Smooth muscle cell (in vitro differentiated cells): ENCODE data around the gene MAD2L2. TPM values are rescaled to one million over a fixed set of nuclear protein-coding genes. Genes with fewer than 3 reads are reported as not detected.

ENCODE experiments used
- DNase-seq: peaks from one replicate; lab custom pipeline; 2025; ENCODE audit not compliant: unreplicated experiment; lab: John Stamatoyannopoulos, UW
- H2AFZ ChIP-seq: fragments of 200-600 bp; sonication (generic); 2 replicates; pipeline ENCODE4 v1.6.0; 2016; ENCODE audit warnings: antibody characterized with exemption, low read depth, mild to moderate bottlenecking
- H3F3A ChIP-seq: fragments of 200-600 bp; sonication (generic); 2 replicates; pipeline ENCODE4 v1.6.0; 2017; ENCODE audit warnings: antibody characterized with exemption, low read depth
- H3K27ac ChIP-seq: fragments of 200-600 bp; sonication (generic); 2 replicates; pipeline ENCODE4 v1.5.1; 2016; ENCODE audit warnings: low read depth, mild to moderate bottlenecking
- H3K27me3 ChIP-seq: fragments of 200-600 bp; sonication (generic); 2 replicates; pipeline ENCODE4 v1.6.1; 2016; ENCODE audit warnings: low read depth, mild to moderate bottlenecking
- H3K36me3 ChIP-seq: fragments of 200-600 bp; sonication (generic); 2 replicates; pipeline ENCODE4 v1.5.1; 2016; ENCODE audit warnings: low read depth
- H3K4me1 ChIP-seq: fragments of 200-600 bp; sonication (generic); 2 replicates; pipeline ENCODE4 v1.5.1; 2016; ENCODE audit warnings: low read depth
- H3K4me2 ChIP-seq: fragments of 200-600 bp; sonication (generic); 2 replicates; pipeline ENCODE4 v1.6.0; 2016; ENCODE audit warnings: mild to moderate bottlenecking
- H3K4me3 ChIP-seq: fragments of 200-600 bp; sonication (generic); 2 replicates; pipeline ENCODE4 v1.5.1; 2016; ENCODE audit warnings: mild to moderate bottlenecking
- H3K79me2 ChIP-seq: fragments of 200-600 bp; sonication (generic); 2 replicates; pipeline ENCODE4 v1.6.0; 2016; ENCODE audit warnings: low read depth, mild to moderate bottlenecking
- H3K9ac ChIP-seq: fragments of 200-600 bp; sonication (generic); 2 replicates; pipeline ENCODE4 v1.6.0; 2016; ENCODE audit warnings: low read depth
- H3K9me3 ChIP-seq: fragments of 200-600 bp; sonication (generic); replicated peaks from 2 replicates; pipeline ENCODE4 v1.5.1; 2016; ENCODE audit warnings: low read depth
- H4K20me1 ChIP-seq: fragments of 200-600 bp; sonication (generic); 2 replicates; pipeline ENCODE4 v1.6.0; 2016; ENCODE audit warnings: low read depth
- CTCF ChIP-seq: fragments of 200-600 bp; sonication (generic); IDR thresholded peaks from 2 replicates; pipeline ENCODE4 v1.5.1; 2017; ENCODE audit warnings: borderline replicate concordance, mild to moderate bottlenecking, antibody characterized with exemption; ENCODE audit not compliant: insufficient read depth, poor library complexity, severe bottlenecking
- WGBS: methylation state at CpG from one replicate; pipeline ENCODE4 v1.1.7; 2016; ENCODE audit warnings: low lambda C conversion rate; 5-methylcytosine and 5-hydroxymethylcytosine counted together
- polyA plus RNA-seq: library from polyadenylated mRNA; unstranded; fragments of >200 nt; fragmentation: Nextera tagmentation; extraction: Ambion mirVana; gene quantifications from 2 replicates; pipeline ENCODE4 v1.2.1, GENCODE V29; 2016
- total RNA-seq: library from RNA; depleted of rRNA; stranded (reverse); fragments of >200 nt; gene quantifications from 2 replicates; pipeline ENCODE4 v1.2.3, GENCODE V29; 2014

The MAD2L2 gene
- total and polyA plus RNA-seq, 2 experiments from 2014 or later = 46.0 to 87.4 TPM

DNA sequence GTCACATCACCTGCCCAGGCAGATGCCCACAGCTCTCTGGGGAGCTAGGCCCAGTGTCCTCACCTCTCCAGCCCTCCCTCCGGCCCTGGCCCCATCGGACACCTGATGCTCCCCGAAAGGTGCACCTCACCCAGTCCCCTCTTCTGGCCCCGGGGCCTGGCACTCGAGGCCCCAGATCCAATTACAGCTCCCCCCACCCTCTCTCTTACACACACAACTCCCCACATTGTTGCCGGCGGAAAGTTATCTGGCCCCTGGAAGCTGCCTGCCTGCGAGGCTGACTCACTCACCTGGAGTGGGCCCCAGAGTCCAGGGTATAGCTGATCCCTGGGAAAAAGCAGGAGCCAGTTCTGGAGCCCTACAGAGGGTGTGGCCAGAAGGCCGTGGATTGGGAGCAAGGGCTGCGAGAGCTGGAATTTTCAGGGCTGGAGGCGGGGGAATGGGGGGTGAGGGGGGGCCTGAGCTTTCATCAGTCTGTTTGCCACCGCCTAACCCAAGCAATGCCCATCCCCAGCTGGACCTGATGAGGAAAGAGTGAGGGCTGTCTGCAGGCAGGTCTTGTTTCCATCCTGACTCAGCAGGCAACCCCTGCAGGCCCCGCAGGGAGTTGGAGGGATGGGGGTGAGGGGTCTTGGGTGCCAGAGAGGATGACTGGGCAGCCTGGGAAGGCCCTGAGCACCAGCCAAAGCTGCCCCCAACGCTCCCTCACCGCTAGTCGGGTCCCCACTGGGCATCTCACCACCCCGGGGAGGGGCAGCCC, 27.7 kb downstream of the MAD2L2 start:
- DNase-seq = no peak
- WGBS = 51% methylated on average over 16 of the region's 17 CpGs
- Histone ChIP-seq H4K20me1 (no peaks in the 10 kb centered on the region), H3K4me3 (peak overlapping the region; percentile 87), H3K4me1 (peaks cover 7% of the 10 kb centered on the region), H3K36me3 (no peaks in the 10 kb centered on the region), H3F3A (no peaks in the 10 kb centered on the region), H3K4me2 (peak overlapping the region; percentile 97), H3K9ac (no peak overlapping the region), H3K27me3 (peaks cover 24% of the 10 kb centered on the region), H2AFZ (no peak overlapping the region), H3K9me3 (no peaks in the 10 kb centered on the region), H3K79me2 (no peaks in the 10 kb centered on the region), H3K27ac (no peak overlapping the region)
- TF ChIP-seq CTCF = no peak

DNA sequence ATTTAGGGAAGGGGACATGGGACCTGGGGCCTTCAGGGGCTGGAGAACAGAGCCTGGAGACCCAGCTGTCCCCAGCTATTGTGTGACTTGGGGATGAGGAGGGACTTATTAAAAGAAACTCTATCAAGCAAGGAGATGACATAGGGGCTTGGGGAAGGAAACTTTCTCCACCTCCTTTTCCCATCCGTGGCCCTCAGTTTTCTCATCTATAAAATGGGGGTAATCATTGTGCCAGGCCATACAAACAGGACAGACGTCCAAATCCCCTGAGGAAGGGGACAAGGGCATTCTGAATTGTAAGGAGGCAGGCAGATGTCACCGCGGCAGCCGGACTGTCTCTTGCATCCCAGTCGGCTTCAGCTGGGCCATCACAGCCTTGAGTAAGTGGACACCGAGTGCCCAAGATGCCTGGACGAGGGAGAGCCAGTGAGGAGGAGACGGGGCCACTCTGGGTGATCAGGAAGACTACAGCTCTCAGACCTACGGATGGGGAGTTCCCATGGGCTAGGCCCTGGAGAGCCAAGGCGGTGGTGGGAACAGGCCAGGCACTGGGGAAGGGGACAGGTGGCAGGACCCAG, 28.7 kb downstream of the MAD2L2 start:
- no peaks in the 10 kb centered on the region for H3K9me3 ChIP-seq
- WGBS = 96% methylated on average over 11 of the region's 11 CpGs
- peaks cover 24% of the 10 kb centered on the region for H3K27me3 ChIP-seq
- no peak overlapping the region for H2AFZ ChIP-seq
- H3K4me3 ChIP-seq = no peak overlapping the region
- no peak overlapping the region for H3K9ac ChIP-seq
- no peaks in the 10 kb centered on the region for H3F3A ChIP-seq
- no peak for TF ChIP-seq CTCF
- no peaks in the 10 kb centered on the region for H3K79me2 ChIP-seq
- H3K4me2 ChIP-seq = no peak overlapping the region
- H4K20me1 ChIP-seq = no peaks in the 10 kb centered on the region
- no peaks in the 10 kb centered on the region for H3K36me3 ChIP-seq
- no peak overlapping the region for H3K27ac ChIP-seq
- peaks cover 7% of the 10 kb centered on the region for H3K4me1 ChIP-seq
- DNase-seq = no peak

- no peak for DNase-seq
- Histone ChIP-seq H3K79me2 (no peaks in the 10 kb centered on the region), H2AFZ (no peak overlapping the region), H3K9ac (no peak overlapping the region), H4K20me1 (no peaks in the 10 kb centered on the region), H3K27me3 (peaks cover 24% of the 10 kb centered on the region), H3F3A (no peaks in the 10 kb centered on the region), H3K36me3 (no peaks in the 10 kb centered on the region), H3K4me2 (peak overlapping the region; percentile 66), H3K27ac (no peak overlapping the region), H3K4me1 (peaks cover 7% of the 10 kb centered on the region), H3K9me3 (no peaks in the 10 kb centered on the region), H3K4me3 (no peak overlapping the region)
- 86% methylated on average over 4 of the region's 4 CpGs for WGBS
- no peak for TF ChIP-seq CTCF
Measured at GRCh38 chr1:11651017-11651416, 29.9 kb downstream of the MAD2L2 start.
